GM18505 (cell line): ENCODE results near the gene WDFY4.

Source experiments
- ATAC-seq: cut with Tn5 transposase; IDR thresholded peaks from one replicate; pipeline ENCODE4 v1.9.1; 2021; ENCODE audit not compliant: unreplicated experiment
- POLR2A ChIP-seq: IDR thresholded peaks from 4 replicates; pipeline ENCODE4 v1.6.1; 2011; ENCODE audit warnings: borderline replicate concordance; ENCODE audit not compliant: insufficient read depth, insufficient read length; ENCODE audit errors: extremely low read depth

Gene WDFY4

GRCh38 chr10:48684463-48684791 is 246 bp upstream of the WDFY4 start:
- ATAC-seq = peak; percentile 20

GRCh38 chr10:48685731-48686130 is 1.1 kb downstream of the WDFY4 start:
- no peak for ATAC-seq
- no peak for TF ChIP-seq POLR2A

More at GRCh38 chr10:48684463-48684791, 246 bp upstream of the WDFY4 start:
- no peak for TF ChIP-seq POLR2A

- TF ChIP-seq POLR2A = no peak
- no peak for ATAC-seq
Observed at GRCh38 chr10:48690791-48691660, 6.4 kb downstream of the WDFY4 start.

- no peak for ATAC-seq
- no peak for TF ChIP-seq POLR2A
Observed at GRCh38 chr10:48691812-48692528, 7.3 kb downstream of the WDFY4 start.

- no peak for ATAC-seq
- no peak for TF ChIP-seq POLR2A
Observed at GRCh38 chr10:48692748-48693147, 8.1 kb downstream of the WDFY4 start.

- TF ChIP-seq POLR2A = no peak
- no peak for ATAC-seq
Observed at GRCh38 chr10:48693206-48693605, 8.5 kb downstream of the WDFY4 start.

- no peak for TF ChIP-seq POLR2A
Observed at GRCh38 chr10:48694371-48695030, 9.8 kb downstream of the WDFY4 start.

GRCh38 chr10:48695636-48696534 is 11.2 kb downstream of the WDFY4 start:
- TF ChIP-seq POLR2A = no peak

More at GRCh38 chr10:48694371-48695030, 9.8 kb downstream of the WDFY4 start:
- no peak for ATAC-seq

GRCh38 chr10:48696535-48696873 is 11.8 kb downstream of the WDFY4 start:
- no peak for ATAC-seq
- no peak for TF ChIP-seq POLR2A

More at GRCh38 chr10:48695636-48696534, 11.2 kb downstream of the WDFY4 start:
- no peak for ATAC-seq

- ATAC-seq = no peak
- TF ChIP-seq POLR2A = no peak
Observed at GRCh38 chr10:48697091-48697490, 12.4 kb downstream of the WDFY4 start.

GRCh38 chr10:48697821-48698764 is 13.4 kb downstream of the WDFY4 start:
- no peak for TF ChIP-seq POLR2A
- no peak for ATAC-seq
